ENCODE measurements around the gene ATP7A. TPM values are rescaled to one million over a fixed set of nuclear protein-coding genes. Genes with fewer than 3 reads are reported as not detected.
"Not testable (repeated sequence)": the region's sequence is repeated elsewhere in the genome, so short reads cannot be mapped to it uniquely, and the experiment has no call there.

The ATP7A gene
- total RNA-seq, 1 donor from 2014 or later: 8.2 TPM

- DNase-seq (ENCODE audit: low read depth): peak; percentile 80
- no peaks in the 10 kb centered on the region for H3K36me3 ChIP-seq (ENCODE audit: control insufficient read depth, insufficient read depth, low read length)
- TF ChIP-seq, protein P1, sequence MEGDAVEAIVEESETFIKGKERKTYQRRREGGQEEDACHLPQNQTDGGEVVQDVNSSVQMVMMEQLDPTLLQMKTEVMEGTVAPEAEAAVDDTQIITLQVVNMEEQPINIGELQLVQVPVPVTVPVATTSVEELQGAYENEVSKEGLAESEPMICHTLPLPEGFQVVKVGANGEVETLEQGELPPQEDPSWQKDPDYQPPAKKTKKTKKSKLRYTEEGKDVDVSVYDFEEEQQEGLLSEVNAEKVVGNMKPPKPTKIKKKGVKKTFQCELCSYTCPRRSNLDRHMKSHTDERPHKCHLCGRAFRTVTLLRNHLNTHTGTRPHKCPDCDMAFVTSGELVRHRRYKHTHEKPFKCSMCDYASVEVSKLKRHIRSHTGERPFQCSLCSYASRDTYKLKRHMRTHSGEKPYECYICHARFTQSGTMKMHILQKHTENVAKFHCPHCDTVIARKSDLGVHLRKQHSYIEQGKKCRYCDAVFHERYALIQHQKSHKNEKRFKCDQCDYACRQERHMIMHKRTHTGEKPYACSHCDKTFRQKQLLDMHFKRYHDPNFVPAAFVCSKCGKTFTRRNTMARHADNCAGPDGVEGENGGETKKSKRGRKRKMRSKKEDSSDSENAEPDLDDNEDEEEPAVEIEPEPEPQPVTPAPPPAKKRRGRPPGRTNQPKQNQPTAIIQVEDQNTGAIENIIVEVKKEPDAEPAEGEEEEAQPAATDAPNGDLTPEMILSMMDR (IDR thresholded peaks at IDR 0.05; ENCODE audit: insufficient read depth, low read length, poor library complexity, severe bottlenecking): peak; percentile 47
- peak within 1 kb of the TSS; percentile 50 for H3K4me3 ChIP-seq (ENCODE audit: low read depth, low read length)
- no peaks in the 10 kb centered on the region for H3K27me3 ChIP-seq (ENCODE audit: control insufficient read depth, insufficient read depth, low read length)
Observed at GRCh38 chrX:77899081-77899828, 11.2 kb upstream of the ATP7A start, which contains the start of gene COX7B. Gene COX7B (plus strand): TSS chrX:77899468. CDS start chrX:77899554, 86 bp downstream.

DNA sequence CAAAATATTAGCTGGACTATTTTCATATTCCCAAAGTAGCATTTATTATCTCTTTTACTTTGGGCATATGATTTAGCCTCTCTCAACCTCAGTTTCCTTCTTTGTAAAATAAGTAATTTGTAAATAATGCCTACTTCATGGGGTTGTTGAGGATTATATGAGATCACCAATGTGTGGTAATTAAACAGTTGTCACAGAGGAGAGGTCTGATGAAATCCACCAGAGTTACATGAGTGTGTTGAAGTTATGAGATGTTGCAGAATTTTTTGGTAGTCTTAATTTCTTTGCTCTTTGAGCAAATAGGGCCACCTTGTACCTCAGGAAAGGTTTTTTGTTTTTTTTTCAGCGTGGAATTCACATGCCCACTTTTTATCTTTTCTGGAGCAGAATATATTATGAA is 9.8 kb upstream of the ATP7A start:
- no peak for DNase-seq (ENCODE audit: low read depth)
- Histone ChIP-seq H3K4me3 (ENCODE audit: low read depth, low read length) (peak overlapping the region; percentile 50), H3K36me3 (ENCODE audit: control insufficient read depth, insufficient read depth, low read length) (no peaks in the 10 kb centered on the region), H3K27me3 (ENCODE audit: control insufficient read depth, insufficient read depth, low read length) (no peaks in the 10 kb centered on the region)
- TF ChIP-seq, protein P1 (IDR thresholded peaks at IDR 0.05; ENCODE audit: insufficient read depth, low read length, poor library complexity, severe bottlenecking): no peak

DNA sequence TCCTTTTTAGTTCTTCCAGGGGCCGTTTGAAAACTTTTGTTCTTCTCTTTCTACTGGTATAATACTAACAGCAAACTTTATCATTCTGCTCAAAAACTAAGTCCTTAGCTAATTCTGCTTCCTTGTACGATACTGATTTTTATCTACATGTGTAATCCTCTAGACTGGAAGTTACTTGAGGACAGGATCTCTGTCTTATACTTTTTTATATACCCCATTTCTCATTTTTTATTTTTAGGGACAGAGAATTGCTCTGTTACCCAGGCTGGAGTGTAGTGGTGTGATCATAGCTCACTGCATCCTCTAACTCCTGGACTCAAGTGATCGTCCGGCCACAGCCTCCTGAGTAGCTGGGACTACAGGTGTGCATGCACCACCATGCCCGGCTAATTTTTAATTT is 9.0 kb upstream of the ATP7A start:
- Histone ChIP-seq H3K27me3 (ENCODE audit: control insufficient read depth, insufficient read depth, low read length) (no peaks in the 10 kb centered on the region), H3K4me3 (ENCODE audit: low read depth, low read length) (no peak overlapping the region), H3K36me3 (ENCODE audit: control insufficient read depth, insufficient read depth, low read length) (no peaks in the 10 kb centered on the region)
- TF ChIP-seq, protein P1 (IDR thresholded peaks at IDR 0.05; ENCODE audit: insufficient read depth, low read length, poor library complexity, severe bottlenecking): no peak
- no peak for DNase-seq (ENCODE audit: low read depth)

DNA sequence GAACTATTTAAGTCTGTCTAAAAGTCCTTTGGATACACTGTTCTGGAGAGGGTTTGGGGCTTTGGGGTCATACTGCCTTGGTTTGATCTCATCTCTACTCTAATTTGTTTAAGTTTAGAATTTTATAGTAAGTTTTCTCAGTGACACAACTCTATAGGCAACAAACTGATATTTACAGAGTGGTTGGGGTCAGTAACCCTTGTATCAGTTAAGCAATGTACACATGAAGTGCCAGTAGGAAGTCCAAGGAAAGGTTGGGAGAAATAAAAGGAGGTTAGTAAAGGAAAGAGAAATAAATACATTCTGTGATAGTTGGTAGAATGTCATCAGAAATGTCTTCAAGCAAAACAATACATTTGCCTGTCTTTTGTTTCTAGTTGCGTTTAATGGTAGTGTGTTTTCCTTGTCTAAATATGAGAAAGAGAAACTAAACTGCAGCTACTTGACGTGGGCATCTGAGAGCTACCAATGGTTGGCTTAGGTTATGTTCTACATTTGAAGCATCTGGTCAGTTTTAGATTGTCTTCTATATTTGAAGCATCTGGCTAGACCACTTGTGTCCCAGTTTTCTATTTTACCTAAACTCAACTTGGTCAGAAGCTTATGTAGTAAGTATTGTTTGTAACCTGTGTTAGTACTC is 6.9 kb downstream of the ATP7A start:
- TF ChIP-seq, protein P1 (IDR thresholded peaks at IDR 0.05; ENCODE audit: insufficient read depth, low read length, poor library complexity, severe bottlenecking): no peak
- no peaks in the 10 kb centered on the region for H3K27me3 ChIP-seq (ENCODE audit: control insufficient read depth, insufficient read depth, low read length)
- no peak overlapping the region for H3K4me3 ChIP-seq (ENCODE audit: low read depth, low read length)
- H3K36me3 ChIP-seq (ENCODE audit: control insufficient read depth, insufficient read depth, low read length): no peaks in the 10 kb centered on the region
- no peak for DNase-seq (ENCODE audit: low read depth)

DNA sequence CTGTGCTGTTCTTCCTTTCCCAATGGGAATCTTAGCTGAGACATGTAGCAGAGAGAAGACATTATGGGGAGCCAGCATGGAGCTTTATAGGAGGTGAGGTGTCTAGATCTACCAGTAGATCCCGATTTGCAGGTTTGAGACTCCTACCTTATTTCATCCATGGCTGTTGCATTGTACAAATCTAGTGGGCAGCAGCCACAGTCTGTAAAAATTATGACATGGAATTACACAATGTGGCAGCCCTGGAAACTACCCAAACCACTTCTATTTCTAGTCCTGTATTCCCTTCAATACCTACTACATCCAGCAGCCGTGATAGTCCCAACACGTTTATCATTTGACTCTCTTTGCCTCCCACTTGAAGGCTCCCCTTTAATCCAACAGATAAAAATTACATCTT is 8.1 kb downstream of the ATP7A start:
- no peaks in the 10 kb centered on the region for H3K27me3 ChIP-seq (ENCODE audit: control insufficient read depth, insufficient read depth, low read length)
- H3K4me3 ChIP-seq (ENCODE audit: low read depth, low read length): no peak overlapping the region
- TF ChIP-seq, protein P1 (IDR thresholded peaks at IDR 0.05; ENCODE audit: insufficient read depth, low read length, poor library complexity, severe bottlenecking): no peak
- DNase-seq (ENCODE audit: low read depth): no peak
- no peaks in the 10 kb centered on the region for H3K36me3 ChIP-seq (ENCODE audit: control insufficient read depth, insufficient read depth, low read length)

- H3K36me3 ChIP-seq (ENCODE audit: control insufficient read depth, insufficient read depth, low read length); H3K27me3 ChIP-seq (ENCODE audit: control insufficient read depth, insufficient read depth, low read length); H3K4me3 ChIP-seq (ENCODE audit: low read depth, low read length); DNase-seq (ENCODE audit: low read depth): not testable (repeated sequence)
Observed at GRCh38 chrX:77919370-77919769, 8.9 kb downstream of the ATP7A start.

Data from kidney epithelial cell (primary cell).